ENCODE results near the gene CHST12.

CHST12 gene

GRCh38 chr7:2471396-2471795, 68.0 kb downstream of the CHST12 start:
- TF ChIP-seq POLR2A (IDR thresholded peaks at IDR 0.05; ENCODE audit: low read depth, low read length) (no peak), POLR2AphosphoS5 (IDR thresholded peaks at IDR 0.05; ENCODE audit: low read depth, low read length) (no peak), TAF1 (IDR thresholded peaks at IDR 0.05; ENCODE audit: borderline replicate concordance, low read depth, low read length) (no peak)
- DNase-seq (ENCODE audit: insufficient read length) (no peak), FAIRE-seq (no peak)

GRCh38 chr7:2472739-2473138, 69.3 kb downstream of the CHST12 start:
- DNase-seq (ENCODE audit: insufficient read length) (no peak), FAIRE-seq (no peak)
- no peak for TF ChIP-seq POLR2AphosphoS5 (IDR thresholded peaks at IDR 0.05; ENCODE audit: low read depth, low read length)
- no peak for TF ChIP-seq TAF1 (IDR thresholded peaks at IDR 0.05; ENCODE audit: borderline replicate concordance, low read depth, low read length)
- no peak for TF ChIP-seq POLR2A (IDR thresholded peaks at IDR 0.05; ENCODE audit: low read depth, low read length)

GRCh38 chr7:2473496-2474180, 70.2 kb downstream of the CHST12 start:
- FAIRE-seq: no peak
- no peak for TF ChIP-seq TAF1 (IDR thresholded peaks at IDR 0.05; ENCODE audit: borderline replicate concordance, low read depth, low read length)
- no peak for TF ChIP-seq POLR2AphosphoS5 (IDR thresholded peaks at IDR 0.05; ENCODE audit: low read depth, low read length)
- no peak for TF ChIP-seq POLR2A (IDR thresholded peaks at IDR 0.05; ENCODE audit: low read depth, low read length)
- no peak for DNase-seq (ENCODE audit: insufficient read length)

- FAIRE-seq: no peak
- TF ChIP-seq POLR2AphosphoS5 (IDR thresholded peaks at IDR 0.05; ENCODE audit: low read depth, low read length) (no peak), TAF1 (IDR thresholded peaks at IDR 0.05; ENCODE audit: borderline replicate concordance, low read depth, low read length) (no peak), POLR2A (IDR thresholded peaks at IDR 0.05; ENCODE audit: low read depth, low read length) (no peak)
- no peak for DNase-seq (ENCODE audit: insufficient read length)
These were observed 70.8 kb downstream of the CHST12 start for GRCh38 chr7:2474224-2474623.

- TF ChIP-seq TAF1 (IDR thresholded peaks at IDR 0.05; ENCODE audit: borderline replicate concordance, low read depth, low read length) (no peak), POLR2A (IDR thresholded peaks at IDR 0.05; ENCODE audit: low read depth, low read length) (no peak), POLR2AphosphoS5 (IDR thresholded peaks at IDR 0.05; ENCODE audit: low read depth, low read length) (no peak)
- FAIRE-seq: no peak
- no peak for DNase-seq (ENCODE audit: insufficient read length)
These were observed 71.6 kb downstream of the CHST12 start for GRCh38 chr7:2474813-2475677.

GRCh38 chr7:2475678-2476015, 72.2 kb downstream of the CHST12 start:
- no peak for TF ChIP-seq TAF1 (IDR thresholded peaks at IDR 0.05; ENCODE audit: borderline replicate concordance, low read depth, low read length)
- TF ChIP-seq POLR2AphosphoS5 (IDR thresholded peaks at IDR 0.05; ENCODE audit: low read depth, low read length): no peak
- FAIRE-seq: no peak
- no peak for DNase-seq (ENCODE audit: insufficient read length)

- FAIRE-seq (no peak), DNase-seq (ENCODE audit: insufficient read length) (no peak)
- no peak for TF ChIP-seq TAF1 (IDR thresholded peaks at IDR 0.05; ENCODE audit: borderline replicate concordance, low read depth, low read length)
- no peak for TF ChIP-seq POLR2AphosphoS5 (IDR thresholded peaks at IDR 0.05; ENCODE audit: low read depth, low read length)
- no peak for TF ChIP-seq POLR2A (IDR thresholded peaks at IDR 0.05; ENCODE audit: low read depth, low read length)
These were observed 72.9 kb downstream of the CHST12 start, which contains the start of gene GRIFIN for GRCh38 chr7:2476298-2476697. GRIFIN (minus strand) TSS chr7:2476398; CDS start chr7:2476383, 15 bp downstream.

GRCh38 chr7:2476776-2477446, 73.5 kb downstream of the CHST12 start:
- DNase-seq (ENCODE audit: insufficient read length) (no peak), FAIRE-seq (no peak)
- TF ChIP-seq POLR2A (IDR thresholded peaks at IDR 0.05; ENCODE audit: low read depth, low read length) (no peak), TAF1 (IDR thresholded peaks at IDR 0.05; ENCODE audit: borderline replicate concordance, low read depth, low read length) (no peak), POLR2AphosphoS5 (IDR thresholded peaks at IDR 0.05; ENCODE audit: low read depth, low read length) (no peak)

- FAIRE-seq (peak; percentile 56), DNase-seq (ENCODE audit: insufficient read length) (peak; percentile 75)
- TF ChIP-seq TAF1 (IDR thresholded peaks at IDR 0.05; ENCODE audit: borderline replicate concordance, low read depth, low read length): no peak
- no peak for TF ChIP-seq POLR2AphosphoS5 (IDR thresholded peaks at IDR 0.05; ENCODE audit: low read depth, low read length)
- no peak for TF ChIP-seq POLR2A (IDR thresholded peaks at IDR 0.05; ENCODE audit: low read depth, low read length)
These were observed 74.3 kb downstream of the CHST12 start for GRCh38 chr7:2477447-2478398.

- DNase-seq (ENCODE audit: insufficient read length) (no peak), FAIRE-seq (no peak)
- TF ChIP-seq TAF1 (IDR thresholded peaks at IDR 0.05; ENCODE audit: borderline replicate concordance, low read depth, low read length): no peak
- TF ChIP-seq POLR2A (IDR thresholded peaks at IDR 0.05; ENCODE audit: low read depth, low read length): no peak
- no peak for TF ChIP-seq POLR2AphosphoS5 (IDR thresholded peaks at IDR 0.05; ENCODE audit: low read depth, low read length)
These were observed 75.0 kb downstream of the CHST12 start for GRCh38 chr7:2478399-2478785.

Data from GM12892 (cell line).